ENCODE results near the gene CREBRF. TPM values are rescaled to one million over a fixed set of nuclear protein-coding genes. Genes with fewer than 3 reads are reported as not detected.
"Not testable (repeated sequence)": the region's sequence is repeated elsewhere in the genome, so short reads cannot be mapped to it uniquely, and the experiment has no call there.

Gene CREBRF
- total and polyA plus RNA-seq, 7 donors, result 4.4 to 58.5 (median 47.9) TPM

DNA sequence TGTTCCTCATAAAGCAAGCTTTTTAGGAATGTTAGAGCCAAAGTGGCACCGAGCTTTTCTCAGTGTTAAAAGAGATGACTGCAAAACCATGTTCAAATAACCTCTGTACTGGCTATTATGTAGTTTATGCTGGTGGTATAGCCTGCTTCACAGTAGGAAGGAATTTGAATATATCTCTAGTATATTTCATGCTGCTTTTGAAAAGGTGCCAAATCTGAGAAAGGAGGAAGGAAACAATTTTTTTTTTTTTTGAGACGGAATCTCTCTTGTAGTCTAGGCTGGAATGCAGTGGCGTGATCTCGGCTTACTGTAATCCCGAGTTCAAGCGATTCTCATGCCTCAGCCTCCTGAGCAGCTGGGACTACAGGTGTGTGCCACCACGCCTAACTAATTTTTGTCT, 13.5 kb downstream of the CREBRF start:
- DNase-seq, result no peak
- H3K27ac ChIP-seq, result no peak overlapping the region
- no peak for TF ChIP-seq POLR2AphosphoS5 (IDR thresholded peaks at IDR 0.05)
- no peak for TF ChIP-seq POLR2A (IDR thresholded peaks at IDR 0.05)
- no peak for TF ChIP-seq EP300 (IDR thresholded peaks at IDR 0.05)
- TF ChIP-seq, protein P1, sequence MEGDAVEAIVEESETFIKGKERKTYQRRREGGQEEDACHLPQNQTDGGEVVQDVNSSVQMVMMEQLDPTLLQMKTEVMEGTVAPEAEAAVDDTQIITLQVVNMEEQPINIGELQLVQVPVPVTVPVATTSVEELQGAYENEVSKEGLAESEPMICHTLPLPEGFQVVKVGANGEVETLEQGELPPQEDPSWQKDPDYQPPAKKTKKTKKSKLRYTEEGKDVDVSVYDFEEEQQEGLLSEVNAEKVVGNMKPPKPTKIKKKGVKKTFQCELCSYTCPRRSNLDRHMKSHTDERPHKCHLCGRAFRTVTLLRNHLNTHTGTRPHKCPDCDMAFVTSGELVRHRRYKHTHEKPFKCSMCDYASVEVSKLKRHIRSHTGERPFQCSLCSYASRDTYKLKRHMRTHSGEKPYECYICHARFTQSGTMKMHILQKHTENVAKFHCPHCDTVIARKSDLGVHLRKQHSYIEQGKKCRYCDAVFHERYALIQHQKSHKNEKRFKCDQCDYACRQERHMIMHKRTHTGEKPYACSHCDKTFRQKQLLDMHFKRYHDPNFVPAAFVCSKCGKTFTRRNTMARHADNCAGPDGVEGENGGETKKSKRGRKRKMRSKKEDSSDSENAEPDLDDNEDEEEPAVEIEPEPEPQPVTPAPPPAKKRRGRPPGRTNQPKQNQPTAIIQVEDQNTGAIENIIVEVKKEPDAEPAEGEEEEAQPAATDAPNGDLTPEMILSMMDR (IDR thresholded peaks at IDR 0.05), result no peak
- H3K9me3 ChIP-seq, result no peaks in the 10 kb centered on the region
- H3K4me3 ChIP-seq, result no peak overlapping the region
- 68 to 87% methylated on average over 7 of the region's 7 CpGs for WGBS, 2 donors
- intact Hi-C loops (cut with DNase I), result no loop called here
- peaks cover 0 to 3% (median 0%) of the 10 kb centered on the region in 4 donors for H3K36me3 ChIP-seq
- H3K27me3 ChIP-seq, result no peaks in the 10 kb centered on the region
- H3K4me1 ChIP-seq, result peaks cover 0 to 41% (median 19%) of the 10 kb centered on the region in 4 donors

DNA sequence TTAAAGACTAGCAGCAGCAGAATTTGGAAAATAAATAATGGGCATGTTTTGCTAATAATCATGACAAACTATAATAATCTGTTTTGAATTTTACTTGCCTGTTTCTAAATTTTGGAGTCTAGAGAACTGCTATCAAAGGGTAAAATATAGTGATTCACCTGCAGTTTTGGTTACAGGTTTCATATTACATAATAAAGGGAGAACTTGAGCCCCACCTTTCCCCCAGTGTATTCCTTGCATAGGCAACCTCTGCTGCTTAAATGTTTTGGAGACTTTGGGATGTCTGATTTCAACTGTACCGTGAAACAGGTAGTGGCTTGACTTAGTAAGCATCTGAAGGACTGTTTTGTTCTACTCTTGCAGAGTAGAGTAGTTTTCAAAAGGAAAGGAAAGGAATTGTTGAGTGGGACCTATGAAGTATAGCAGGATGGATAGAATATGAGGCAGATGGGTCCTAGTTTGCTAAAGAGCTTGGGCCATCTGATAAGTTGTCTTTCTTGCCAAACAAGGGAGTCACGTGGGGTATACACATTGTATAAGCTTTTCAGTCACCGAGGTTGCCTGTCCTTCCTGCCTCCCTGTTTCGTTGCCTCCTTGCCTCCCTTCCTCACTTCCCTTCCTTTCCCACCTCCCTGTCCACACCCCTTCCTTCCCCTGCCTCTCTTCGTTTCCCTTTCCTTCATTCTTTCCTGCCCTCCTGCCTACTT, 19.1 kb downstream of the CREBRF start:
- no peaks in the 10 kb centered on the region for H3K36me3 ChIP-seq
- intact Hi-C loops (cut with DNase I), result no loop called here
- peaks cover 0 to 28% (median 19%) of the 10 kb centered on the region in 4 donors for H3K4me1 ChIP-seq
- H3K27ac ChIP-seq, result no peak overlapping the region
- no peaks in the 10 kb centered on the region for H3K9me3 ChIP-seq
- DNase-seq, result no peak
- H3K27me3 ChIP-seq, result no peaks in the 10 kb centered on the region
- 88 to 96% methylated on average over 5 of the region's 5 CpGs for WGBS, 2 donors
- TF ChIP-seq, protein P1 (IDR thresholded peaks at IDR 0.05), result no peak
- TF ChIP-seq EP300 (IDR thresholded peaks at IDR 0.05) (no peak), POLR2A (IDR thresholded peaks at IDR 0.05) (no peak), POLR2AphosphoS5 (IDR thresholded peaks at IDR 0.05) (no peak)
- H3K4me3 ChIP-seq, result no peak overlapping the region

DNA sequence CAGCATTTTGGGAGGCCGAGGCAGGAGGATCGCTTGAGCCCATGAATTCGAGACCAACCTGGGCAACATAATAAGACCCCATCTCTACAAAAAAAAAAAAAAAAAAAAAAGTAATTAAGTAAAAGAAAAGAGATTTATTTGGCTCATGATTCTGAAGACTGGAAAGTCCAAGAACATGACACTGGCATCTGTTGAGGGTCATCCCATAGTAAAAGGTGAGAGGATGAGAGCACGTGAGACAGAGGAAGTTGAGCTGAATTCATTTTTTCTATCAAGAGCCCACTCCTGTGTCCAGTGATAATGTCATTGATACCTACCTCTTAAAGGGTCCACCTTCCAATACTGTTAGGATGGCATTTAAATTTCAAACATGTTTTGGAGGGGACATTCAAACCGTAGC, 19.8 kb downstream of the CREBRF start:
- 95 to 97% methylated on average over 5 of the region's 5 CpGs for WGBS, 2 donors
- H3K36me3 ChIP-seq, result peaks cover 0 to 5% (median under 1%) of the 10 kb centered on the region in 4 donors
- H3K27ac ChIP-seq, result no peak overlapping the region
- no peaks in the 10 kb centered on the region for H3K27me3 ChIP-seq
- TF ChIP-seq POLR2AphosphoS5 (IDR thresholded peaks at IDR 0.05) (no peak), EP300 (IDR thresholded peaks at IDR 0.05) (no peak), POLR2A (IDR thresholded peaks at IDR 0.05) (no peak)
- TF ChIP-seq, protein P1 (IDR thresholded peaks at IDR 0.05), result no peak
- no peaks in the 10 kb centered on the region for H3K9me3 ChIP-seq
- peaks cover 0 to 26% (median 23%) of the 10 kb centered on the region in 4 donors for H3K4me1 ChIP-seq
- no peak for DNase-seq
- intact Hi-C loops (cut with DNase I), result no loop called here
- H3K4me3 ChIP-seq, result no peak overlapping the region

DNA sequence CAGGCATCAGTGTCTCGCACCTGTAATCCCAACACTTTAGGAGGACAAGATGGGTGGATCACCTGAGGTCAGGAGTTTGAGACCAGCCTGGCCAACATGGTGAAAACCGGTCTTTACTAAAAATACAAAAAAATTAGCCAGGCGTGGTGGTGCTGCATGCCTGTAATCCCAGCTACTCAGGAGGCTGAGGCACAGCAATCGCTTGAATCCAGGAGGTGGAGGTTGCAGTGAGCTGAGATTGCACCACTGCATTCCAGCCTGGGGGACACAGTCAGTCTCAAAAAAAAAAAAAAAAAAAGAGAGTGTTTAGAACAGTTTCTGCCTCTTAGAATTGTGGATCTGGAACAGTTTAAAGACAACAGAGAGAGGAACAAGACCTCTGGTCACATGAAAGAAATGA, 20.3 kb downstream of the CREBRF start:
- H3K4me3 ChIP-seq; intact Hi-C loops (cut with DNase I); H3K27ac ChIP-seq; H3K9me3 ChIP-seq; DNase-seq; H3K27me3 ChIP-seq: not testable (repeated sequence)
- Histone ChIP-seq H3K4me1 (peaks cover 0 to 26% (median 20%) of the 10 kb centered on the region in 4 donors), H3K36me3 (peaks cover 0 to 10% (median 5%) of the 10 kb centered on the region in 4 donors)
- WGBS, 2 donors, result 97% methylated on average over 4 of the region's 4 CpGs

DNA sequence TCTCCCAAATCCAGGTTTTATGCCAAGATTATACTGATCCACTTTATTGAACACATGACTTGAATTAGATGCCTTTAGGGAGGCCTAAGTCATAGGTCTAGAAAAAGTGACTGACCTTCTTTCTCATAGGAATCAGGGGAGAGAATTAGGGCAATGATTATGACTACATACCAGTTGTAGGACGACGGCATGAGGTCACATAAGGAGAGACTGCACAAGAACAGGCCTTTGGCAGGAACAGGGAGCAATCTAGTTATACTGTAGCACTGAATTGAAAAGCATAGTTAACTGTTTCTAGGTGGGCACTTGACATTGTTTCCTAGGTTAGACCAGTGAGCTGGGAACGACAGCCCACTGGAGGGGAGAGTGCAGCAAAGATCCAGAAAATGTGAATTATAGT, 22.7 kb downstream of the CREBRF start:
- Histone ChIP-seq H3K9me3 (no peaks in the 10 kb centered on the region), H3K4me1 (peaks cover 0 to 26% (median 16%) of the 10 kb centered on the region in 4 donors), H3K27me3 (no peaks in the 10 kb centered on the region), H3K27ac (no peak overlapping the region), H3K36me3 (peaks cover 3 to 23% (median 7%) of the 10 kb centered on the region in 4 donors), H3K4me3 (no peak overlapping the region)
- intact Hi-C loops (cut with DNase I), result no loop called here
- WGBS, 2 donors, result 86 to 92% methylated on average over 3 of the region's 3 CpGs
- TF ChIP-seq, protein P1 (IDR thresholded peaks at IDR 0.05), result no peak
- TF ChIP-seq POLR2A (IDR thresholded peaks at IDR 0.05), result no peak
- TF ChIP-seq POLR2AphosphoS5 (IDR thresholded peaks at IDR 0.05), result no peak
- TF ChIP-seq EP300 (IDR thresholded peaks at IDR 0.05), result no peak
- DNase-seq, result no peak

All from sigmoid colon (tissue), 7 donors.